Activated effector memory CD4-positive, alpha-beta T cell treated with Interleukin-2 at 50 U/mL for 16 hours (primary cell): ENCODE results near the gene TANGO2.

ENCODE experiments used
- DNase-seq: peaks from one replicate; pipeline ENCODE4 v3.0.0-alpha.2; 2020

TANGO2 gene

DNA sequence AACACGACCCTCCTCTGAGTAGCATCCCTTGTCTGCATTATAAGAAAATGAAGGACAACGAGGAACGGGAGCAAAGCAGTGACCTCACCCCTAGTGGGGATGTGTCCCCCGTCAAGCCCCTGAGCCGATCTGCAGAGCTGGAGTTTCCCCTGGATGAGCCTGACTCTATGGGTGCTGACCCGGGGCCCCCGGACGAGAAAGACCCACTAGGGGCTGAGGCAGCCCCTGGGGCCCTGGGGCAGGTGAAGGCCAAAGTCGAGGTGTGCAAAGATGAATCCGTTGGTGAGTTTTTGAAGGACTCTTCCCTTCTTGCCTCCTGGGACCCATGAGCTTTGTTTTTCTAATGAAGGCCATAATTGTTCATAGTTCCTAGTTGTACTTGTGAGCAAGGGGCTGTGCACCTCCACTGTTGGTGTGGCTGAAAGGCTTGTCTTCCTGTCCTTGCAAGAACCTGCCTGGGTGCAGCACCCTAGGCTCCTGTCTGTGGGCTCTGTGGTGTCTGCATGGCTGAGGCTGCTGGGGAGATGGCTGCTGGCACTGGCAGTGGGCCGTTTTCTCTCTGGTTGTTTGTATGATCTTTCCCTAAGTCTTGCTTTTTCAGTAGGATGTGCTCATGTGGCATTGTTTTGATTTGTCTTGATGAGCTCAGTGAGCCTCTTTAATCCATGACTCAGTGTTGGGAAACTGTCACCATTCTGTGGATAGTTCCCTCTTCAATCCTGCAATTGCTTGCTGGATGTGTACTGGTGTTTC is 69.2 kb downstream of the TANGO2 start:
- DNase-seq, result no peak

DNA sequence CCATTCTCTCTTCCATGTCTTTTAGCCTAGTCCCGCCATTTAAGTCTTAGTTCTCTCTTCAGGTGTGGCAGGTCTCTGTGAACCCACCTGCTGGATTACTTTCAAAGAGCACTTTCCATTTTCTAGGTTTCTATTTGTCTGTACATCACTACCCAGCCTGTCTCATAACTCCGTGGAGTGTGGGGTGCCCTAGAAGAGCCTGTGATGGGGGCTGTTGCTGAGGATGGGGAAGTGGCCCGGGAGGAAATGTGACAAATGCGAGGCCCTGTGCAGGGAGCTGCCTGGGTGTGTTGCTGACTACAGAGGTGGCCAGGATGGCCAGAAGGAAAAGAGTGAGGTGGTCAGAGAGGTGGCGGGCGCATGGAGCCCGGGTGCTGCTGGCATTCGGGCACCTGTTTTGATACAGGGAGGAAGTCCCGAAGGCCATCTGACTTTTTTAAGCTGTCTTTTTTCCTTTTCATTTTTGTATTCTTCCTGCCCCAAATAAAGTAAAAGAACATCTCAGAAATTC is 69.9 kb downstream of the TANGO2 start:
- no peak for DNase-seq

DNA sequence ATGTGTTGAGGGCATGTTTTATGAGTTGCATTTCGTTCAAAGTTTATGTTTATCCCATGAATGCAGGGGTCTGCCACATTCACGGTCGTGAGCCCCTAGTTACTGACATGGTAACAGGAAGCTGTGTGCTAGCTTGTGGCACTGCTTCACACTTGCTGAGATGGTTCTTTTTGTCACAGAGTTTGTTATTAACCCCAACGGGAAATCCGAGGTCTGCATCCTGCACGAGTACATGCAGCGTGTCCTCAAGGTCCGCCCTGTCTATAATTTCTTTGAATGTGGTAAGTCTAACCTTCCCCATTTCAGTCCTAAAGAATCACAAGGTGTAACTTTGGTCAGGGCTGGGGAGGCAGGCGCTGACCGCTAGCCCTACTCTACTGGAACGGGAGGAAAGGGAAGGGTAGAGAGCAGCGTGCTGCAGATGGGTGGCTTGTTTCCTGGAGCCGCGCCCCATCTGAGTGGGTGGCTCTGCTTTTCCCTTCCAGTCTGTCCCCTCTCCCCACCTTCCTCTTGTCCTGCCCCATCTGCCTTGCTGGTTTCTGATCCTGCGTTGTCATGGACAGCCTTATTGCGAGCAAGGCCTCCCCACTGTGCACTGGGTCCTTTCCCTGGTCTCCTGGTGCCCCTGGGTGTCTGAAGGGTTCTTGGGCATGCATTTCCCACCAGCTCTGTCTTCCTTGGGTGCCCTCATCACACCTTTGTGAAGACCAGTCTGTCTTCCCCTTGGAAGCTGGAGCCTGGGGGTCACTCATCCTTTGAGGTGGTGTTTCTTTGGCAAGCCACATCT is 71.0 kb downstream of the TANGO2 start:
- no peak for DNase-seq

DNA sequence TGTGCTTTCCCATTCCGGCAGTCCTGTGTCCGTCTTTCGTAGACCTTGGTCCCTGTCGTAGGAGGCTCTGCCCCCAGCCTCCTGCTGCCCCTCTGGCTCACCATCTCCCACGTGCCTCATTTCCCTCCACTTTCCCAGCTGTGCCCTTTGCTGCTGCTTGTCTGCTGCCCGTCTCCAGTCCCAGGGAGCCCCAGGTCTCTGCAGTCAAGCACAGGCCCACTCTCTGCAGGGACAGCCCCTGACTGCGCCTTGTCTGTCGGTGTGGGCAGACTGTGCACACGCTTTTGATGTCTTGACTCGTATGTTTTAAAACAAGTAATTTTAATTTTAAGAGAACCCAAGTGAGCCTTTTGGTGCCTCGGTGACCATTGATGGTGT is 71.6 kb downstream of the TANGO2 start:
- DNase-seq, result no peak

DNA sequence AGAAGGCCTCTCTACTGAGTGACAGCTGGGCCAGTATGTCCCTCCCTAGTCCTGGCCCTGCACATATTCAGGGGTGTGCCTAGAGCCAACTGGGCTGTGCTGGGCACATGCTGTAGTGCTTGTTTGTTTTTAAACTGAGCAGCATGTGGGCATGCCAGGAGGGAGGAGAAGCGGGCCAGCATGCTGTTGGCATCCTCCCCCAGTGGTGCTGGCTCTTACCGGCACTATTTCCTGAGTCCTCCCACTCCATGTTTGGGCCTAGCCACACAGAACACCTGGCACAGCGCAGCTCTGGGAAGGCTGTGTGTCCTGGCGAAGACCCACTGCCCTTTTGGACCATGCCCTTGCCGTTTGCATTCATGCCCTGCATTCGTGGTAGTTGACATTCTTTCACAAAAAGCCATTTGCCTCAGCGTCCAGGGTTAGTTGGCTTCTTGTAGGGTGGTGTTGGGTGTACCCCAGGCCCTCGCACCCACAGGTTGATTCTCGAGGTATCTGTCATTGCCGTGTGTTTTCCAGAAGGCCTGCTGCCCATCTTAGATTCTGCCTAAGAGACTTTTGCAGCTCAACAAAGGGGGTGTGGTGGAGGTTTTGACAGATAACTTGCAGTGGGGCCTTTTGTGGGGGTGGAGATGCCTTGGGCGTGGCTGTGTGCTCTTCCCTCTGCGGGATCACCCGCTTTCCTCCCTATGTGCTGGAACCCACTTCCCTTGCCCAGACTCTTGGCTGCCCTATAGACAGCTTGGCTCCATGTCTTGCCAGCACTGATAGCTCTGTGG is 72.7 kb downstream of the TANGO2 start:
- DNase-seq, result no peak

DNA sequence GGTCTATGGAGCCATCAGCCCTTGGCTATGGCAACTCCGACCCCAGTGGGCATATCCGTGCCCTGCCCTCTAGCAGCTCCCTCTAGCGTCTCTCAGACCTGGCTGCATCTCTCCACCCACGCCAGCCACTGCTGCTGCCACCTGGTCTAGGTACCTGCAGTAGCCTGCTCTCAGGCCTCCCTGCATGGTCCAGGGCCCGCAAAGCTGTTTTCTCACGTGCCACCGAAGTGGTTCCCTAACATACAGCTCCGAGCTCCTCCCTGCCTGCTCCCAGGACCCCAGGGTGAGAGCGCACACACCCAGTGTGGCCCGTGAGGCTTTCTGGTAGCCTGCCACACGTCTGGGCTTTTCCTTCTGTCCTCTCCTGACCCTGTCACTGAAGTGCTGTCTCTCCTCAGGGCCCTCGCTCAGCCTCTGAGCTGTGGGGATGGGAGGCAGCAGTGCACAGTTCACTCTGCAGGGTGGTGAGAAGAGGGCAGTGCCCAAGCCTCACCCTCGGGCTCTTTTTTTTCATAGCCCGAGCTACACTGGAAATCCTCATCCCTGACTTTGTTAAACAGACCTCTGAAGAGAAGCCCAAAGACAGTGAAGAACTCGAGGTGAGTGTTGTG is 73.4 kb downstream of the TANGO2 start:
- no peak for DNase-seq

DNA sequence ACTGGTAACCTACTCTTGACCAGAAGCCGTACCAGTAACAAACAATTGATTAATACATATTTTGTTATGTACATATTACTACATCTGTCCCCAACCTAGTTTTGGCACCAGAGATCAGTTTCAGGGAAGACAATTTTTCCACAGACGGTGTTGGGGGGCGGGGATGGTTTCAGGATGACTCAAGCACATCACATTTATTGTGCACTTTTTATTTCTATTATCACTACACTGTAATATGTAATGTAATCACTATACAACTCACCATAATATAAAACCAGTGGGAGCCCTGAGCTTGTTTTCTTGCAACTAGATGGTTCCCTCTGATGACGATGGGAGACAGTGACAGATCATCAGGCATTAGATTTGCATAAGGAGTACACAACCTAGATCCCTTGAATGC is 74.6 kb downstream of the TANGO2 start:
- DNase-seq, result no peak

DNA sequence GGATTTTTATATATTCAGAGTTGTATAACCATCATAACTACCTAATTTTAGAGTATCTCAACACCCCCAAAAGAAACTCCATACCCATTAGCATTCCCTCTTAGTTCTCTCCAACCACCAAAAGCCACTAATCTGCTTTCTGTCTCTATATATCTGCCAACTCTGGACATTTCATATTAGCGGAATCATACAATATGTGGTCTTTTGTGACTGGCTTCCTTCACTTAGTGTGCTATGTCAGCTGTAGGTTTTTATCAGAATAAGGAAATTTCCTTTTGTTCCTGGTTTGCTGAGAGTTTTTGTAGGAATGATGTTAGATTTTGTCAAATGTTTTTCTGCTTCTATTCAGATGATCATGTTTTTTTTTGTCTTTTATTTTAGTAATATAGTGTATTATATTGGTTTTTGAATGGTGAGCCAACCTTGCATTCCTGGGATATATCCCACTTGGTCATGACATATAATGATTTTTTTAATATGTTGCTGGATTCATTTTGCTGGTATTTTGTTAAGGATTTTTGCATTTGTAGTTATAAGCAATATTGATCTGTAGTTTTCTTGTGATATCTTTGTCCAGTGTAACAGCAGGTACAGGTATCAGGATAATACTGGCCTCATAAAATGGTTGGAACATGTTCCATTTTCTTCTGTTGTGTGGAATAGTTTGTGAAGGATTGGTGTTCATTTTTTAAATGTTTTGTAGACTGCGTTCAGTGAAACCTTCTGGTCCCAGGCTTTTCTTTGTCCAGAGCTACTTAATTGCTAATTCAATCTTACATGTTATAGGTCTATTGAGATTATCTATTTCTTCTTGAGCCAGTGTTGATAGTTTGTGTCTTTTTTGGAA is 75.9 kb downstream of the TANGO2 start:
- DNase-seq, result no peak

DNA sequence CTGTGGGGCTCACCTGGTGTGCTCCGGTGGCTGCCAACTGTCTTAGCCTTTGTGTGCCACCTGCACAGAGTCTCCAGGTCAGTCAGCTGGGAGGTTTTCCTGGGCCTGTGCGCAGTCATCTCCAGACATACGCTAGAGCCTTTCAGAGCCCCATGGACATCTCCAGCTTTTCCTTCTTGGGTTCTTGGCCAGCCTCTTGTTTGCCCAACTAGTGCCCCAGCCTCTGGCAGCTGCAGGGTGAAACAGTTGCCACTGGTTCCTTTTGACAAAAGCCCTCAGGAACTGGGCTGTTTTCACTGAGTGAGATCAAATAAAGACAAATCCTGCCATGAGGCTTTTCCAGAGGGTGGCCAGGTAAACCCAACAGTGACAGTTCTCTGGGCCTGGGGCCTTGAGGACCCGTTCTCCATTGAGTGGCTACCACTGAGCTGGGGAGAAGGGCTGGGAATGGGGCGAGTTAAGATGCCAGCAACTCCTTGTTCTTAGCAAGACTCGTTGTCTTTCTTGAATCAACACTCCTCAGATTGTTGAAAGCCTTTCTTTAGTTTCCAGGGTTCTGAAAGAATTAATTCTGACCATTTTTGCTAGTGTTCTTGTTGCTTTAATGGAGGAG is 78.3 kb downstream of the TANGO2 start:
- DNase-seq, result no peak

DNA sequence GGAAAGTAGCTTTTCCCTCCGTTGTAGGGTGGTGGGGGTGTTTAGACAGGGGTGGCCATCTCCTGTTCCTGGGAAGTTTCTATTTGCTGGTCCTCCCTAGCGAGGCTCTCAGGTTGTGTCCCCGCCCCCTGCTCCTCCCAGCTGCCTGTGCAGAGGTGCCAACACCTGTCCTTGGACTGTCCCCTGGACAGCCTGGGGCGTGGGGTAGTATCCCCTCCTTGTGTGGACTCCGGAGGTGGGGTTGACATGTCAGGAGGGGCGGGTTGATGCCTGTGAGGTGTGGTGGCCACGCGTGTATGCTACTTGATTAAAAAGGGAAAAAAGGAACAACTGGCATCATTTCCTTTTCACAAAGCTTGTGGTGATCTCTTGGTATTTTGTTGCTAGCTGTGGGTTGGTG is 80.7 kb downstream of the TANGO2 start:
- no peak for DNase-seq

DNA sequence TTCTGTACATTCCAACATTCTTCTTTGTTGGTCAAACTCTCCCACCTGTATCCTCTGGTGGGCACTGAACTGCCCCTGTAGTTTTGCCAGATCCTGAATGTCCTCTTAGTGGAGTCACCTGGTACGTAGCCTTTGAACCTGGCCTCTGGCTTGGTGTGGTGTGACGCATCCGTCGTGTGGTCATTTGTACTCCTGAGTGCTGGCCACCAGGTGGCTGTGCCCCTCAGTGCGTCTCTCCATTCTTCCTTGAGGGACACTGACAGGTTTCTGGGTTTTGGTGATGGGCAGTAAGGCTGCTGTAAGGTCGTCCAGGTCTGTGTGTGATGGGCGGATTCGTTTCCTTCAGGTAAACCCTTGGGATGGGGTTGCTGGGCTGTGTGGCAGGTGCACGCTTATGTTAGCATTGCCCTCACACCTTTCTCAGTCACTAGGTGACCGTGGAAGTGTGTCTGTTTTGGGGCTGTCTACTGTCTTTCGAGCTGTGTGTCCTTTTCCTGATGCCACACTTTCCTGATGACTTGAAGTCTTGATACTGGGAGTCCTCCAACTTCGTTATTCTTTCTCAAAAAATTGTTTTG is 81.4 kb downstream of the TANGO2 start:
- no peak for DNase-seq

DNA sequence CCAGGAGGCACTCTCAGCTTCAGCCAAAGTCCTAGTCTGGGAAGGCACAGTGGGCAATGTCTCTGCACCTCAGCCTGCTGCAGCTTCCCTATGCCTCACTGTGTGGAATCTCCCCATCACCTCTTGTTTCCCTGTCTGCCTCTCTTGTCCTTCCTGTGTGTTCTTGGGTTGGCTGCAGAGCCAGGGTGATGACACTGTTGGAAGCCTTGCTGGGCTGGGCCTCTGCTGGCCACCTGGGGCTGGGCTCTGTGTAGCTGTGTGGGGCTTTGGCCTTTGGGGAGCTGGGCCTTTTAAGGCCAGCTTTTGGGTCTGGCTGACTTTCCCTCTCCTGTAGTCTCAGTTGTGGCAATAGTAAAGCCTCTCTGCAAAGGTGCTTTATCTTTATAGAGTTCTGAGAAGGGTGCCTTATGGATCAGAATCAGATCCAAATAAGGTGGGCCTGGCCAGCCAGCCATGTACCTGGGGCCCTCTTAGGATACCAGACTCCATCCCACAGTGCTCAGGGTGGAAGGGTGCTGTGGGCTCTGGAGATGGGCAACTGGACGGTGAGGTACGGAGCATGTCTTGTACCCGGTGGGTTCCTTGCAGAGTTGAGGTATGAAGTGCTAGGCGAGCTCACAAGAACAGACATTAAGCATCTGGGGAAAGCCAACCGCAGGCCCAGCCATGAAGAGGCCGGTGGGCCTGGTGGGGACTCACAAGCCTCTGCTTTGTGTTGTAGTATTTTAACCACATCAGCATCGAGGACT is 84.7 kb downstream of the TANGO2 start:
- DNase-seq, result no peak

DNA sequence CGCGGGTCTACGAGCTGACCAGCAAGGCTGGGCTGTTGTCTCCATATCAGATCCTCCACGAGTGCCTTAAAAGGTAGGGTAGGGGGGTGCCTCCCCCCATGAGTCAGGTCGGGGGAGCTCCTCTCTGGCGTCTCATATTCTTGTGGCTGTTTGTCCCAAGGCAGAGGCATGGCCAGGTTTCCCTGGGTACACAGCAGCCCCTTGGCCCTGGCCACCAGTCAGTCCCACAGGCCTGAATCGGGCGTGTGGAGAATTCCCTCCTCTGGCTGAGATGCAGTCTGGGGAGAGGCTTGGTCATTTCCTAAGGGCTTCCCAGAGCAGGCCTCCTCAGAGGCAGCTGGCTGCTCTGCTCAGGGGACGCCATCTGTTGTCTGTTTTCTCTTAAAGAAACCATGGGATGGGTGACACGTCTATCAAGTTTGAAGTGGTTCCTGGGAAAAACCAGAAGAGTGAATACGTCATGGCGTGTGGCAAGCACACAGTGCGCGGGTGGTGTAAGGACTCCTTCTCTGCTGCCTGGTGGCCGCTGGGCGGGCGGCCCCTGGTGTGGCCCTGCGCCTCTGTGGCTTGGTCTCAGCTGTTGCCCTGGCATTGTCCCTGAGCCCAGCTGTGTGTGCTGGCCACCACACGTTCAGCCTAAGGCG is 85.4 kb downstream of the TANGO2 start:
- DNase-seq, result no peak

DNA sequence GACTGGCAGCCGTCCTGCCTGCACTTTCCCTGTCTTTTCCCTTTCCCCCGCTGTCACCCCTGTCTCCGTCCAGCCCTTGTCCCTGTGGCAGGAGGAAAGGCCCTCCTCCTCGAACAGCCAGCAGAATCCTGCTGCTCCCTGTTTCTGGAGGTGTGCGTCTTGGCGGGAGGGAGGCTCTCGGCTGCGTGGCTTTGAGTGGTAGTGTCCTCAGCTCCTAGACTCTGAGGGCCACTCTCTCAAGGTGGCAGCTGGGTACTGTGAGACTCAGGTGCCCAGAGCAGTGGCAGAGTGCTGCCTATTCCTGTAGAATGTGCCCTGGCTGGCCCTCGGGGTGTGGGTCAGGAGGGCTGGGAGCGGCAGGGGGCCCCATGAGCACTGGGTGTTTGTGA is 85.9 kb downstream of the TANGO2 start:
- DNase-seq, result no peak

DNA sequence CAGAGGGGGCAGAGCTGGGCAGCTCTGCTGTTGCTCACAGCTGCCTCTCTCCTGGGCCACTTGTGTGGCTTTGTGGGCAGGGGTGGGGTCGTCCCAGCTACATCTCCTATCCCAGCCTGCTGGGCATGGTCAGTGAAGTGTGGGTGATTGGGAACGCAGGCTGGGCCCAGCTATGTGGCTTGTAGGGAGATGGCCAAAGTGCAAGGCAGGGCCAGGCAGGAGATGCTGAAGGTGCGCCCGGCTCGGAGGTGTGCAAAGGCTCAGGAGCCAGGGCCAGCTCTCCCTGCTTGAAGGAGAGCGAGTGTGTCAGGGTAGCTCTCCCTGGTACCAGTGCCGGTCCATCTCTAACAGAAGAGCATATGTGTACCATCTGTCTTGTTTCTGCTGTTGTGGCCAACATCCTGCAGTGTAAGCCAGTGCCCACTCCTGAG is 86.6 kb downstream of the TANGO2 start:
- DNase-seq, result no peak

DNA sequence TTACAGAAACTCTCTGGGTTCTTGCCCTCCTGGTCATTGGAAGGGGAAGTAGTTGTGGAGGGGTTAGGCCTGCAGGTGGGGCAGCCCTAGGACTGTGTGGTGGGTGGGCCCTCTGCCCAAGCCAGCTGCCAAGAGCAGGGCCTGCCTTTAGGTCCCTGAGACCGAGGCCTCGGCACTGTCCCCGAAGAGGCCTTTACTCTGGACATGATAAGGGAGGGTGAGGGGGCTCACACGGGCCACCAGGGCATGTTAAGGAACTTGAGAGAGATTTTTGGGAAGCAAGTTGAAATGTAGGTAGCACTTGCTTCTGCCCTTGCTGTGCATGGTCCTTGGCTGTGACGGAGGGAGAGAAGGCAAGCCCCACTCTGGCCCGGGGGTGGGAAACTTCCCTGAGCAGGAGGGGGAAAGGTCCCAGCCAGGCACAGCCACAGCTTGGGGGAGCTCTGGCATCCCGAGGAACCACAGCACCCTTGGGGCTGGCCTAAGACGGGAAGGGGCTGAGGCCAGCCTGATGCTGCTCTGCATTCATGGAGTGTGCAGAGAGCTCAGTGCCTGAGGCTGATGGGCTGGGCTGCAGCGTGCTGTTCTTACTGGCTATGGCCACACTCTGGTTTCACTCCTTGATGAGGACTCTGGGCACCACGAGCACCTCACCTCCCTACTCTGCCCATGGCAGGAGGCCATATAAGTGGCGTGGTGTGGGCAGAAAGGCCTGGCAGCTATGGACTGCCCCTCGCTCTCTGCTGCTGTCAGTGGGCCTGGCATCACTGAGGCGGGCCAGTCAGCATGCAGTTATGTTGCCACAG is 87.2 kb downstream of the TANGO2 start:
- no peak for DNase-seq

DNA sequence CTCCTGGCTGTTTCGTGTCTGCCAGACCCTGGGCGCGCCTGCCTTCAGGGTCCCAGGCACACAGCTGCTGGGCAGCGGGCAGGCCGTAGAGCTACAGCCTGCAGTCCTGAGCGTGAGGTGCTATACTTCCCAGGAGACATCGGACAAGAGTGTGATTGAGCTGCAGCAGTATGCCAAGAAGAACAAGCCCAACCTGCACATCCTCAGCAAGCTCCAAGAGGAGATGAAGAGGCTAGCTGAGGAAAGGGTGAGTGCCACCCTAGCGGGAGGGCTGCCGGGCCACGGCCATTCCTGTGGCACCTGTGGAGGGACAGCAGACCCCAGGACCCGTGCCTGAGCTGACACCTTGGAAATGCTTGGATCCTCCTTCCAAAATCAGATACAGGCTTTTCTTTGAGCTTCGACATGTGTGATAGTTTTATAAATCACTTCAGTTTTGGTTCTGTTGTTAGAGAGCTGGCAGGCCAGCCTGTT is 87.9 kb downstream of the TANGO2 start:
- DNase-seq, result no peak

DNA sequence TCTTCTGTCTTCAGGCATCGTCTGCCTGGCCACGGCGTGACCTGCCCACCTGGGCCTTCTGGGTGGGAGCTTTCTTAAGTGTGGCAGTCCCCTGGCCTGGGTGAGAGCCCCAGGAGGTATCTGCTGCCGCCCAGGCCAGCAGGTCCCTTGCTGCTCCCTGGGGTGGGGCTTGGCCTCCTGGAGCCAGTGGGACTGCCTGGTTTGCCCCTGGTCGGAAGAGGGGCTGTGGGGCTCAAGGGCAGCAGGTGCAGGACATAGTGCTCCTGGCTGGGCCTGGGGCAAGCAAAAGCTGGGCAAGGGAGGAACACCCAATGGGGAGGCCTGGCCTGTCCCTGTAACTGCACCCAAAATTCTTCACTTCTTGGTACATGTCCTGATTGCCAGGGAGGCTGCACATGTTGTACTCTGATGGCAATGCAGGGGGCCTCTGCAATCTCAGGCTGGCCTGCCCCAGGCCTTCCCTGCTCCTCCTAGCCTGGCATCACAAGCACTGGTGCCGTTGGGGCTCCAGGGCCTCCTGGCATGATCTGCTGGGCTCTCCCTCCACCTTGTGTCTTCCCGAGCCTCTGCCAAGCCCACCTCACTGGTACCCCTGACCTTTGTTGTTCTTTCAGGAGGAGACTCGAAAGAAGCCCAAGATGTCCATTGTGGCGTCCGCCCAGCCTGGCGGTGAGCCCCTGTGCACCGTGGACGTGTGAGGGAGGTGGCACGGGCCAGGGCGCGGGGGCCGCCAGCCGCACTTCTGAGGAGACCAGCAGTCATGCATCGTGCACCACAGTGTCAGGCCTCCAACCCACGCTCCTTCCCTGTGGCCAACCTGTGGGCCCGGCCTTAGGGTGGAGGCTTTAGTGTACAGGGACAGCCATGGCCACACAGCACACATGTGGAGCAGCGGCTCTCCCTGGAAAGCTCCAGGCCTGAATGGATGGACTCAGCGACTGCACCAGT is 88.8 kb downstream of the TANGO2 start:
- no peak for DNase-seq
